Measurements from ENCODE around the gene WDR76.

The WDR76 gene

GRCh38 chr15:43908516-43909050, 81.8 kb downstream of the WDR76 start:
- DNase-seq (ENCODE audit: insufficient read length) (no peak), FAIRE-seq (no peak)
- TF ChIP-seq TAF1 (IDR thresholded peaks at IDR 0.05; ENCODE audit: borderline replicate concordance, low read depth, low read length) (no peak), POLR2AphosphoS5 (IDR thresholded peaks at IDR 0.05; ENCODE audit: low read depth, low read length) (no peak), POLR2A (IDR thresholded peaks at IDR 0.05; ENCODE audit: low read depth, low read length) (no peak)

GRCh38 chr15:43911235-43911781, 84.5 kb downstream of the WDR76 start:
- FAIRE-seq (no peak), DNase-seq (ENCODE audit: insufficient read length) (no peak)
- TF ChIP-seq POLR2AphosphoS5 (IDR thresholded peaks at IDR 0.05; ENCODE audit: low read depth, low read length) (no peak), TAF1 (IDR thresholded peaks at IDR 0.05; ENCODE audit: borderline replicate concordance, low read depth, low read length) (no peak), POLR2A (IDR thresholded peaks at IDR 0.05; ENCODE audit: low read depth, low read length) (no peak)

GRCh38 chr15:43912208-43912607, 85.4 kb downstream of the WDR76 start:
- no peak for FAIRE-seq
- TF ChIP-seq POLR2A (IDR thresholded peaks at IDR 0.05; ENCODE audit: low read depth, low read length) (no peak), POLR2AphosphoS5 (IDR thresholded peaks at IDR 0.05; ENCODE audit: low read depth, low read length) (no peak), TAF1 (IDR thresholded peaks at IDR 0.05; ENCODE audit: borderline replicate concordance, low read depth, low read length) (no peak)
- DNase-seq (ENCODE audit: insufficient read length), result no peak

GRCh38 chr15:43913026-43913780, 86.4 kb downstream of the WDR76 start:
- no peak for DNase-seq (ENCODE audit: insufficient read length)
- no peak for TF ChIP-seq TAF1 (IDR thresholded peaks at IDR 0.05; ENCODE audit: borderline replicate concordance, low read depth, low read length)
- no peak for TF ChIP-seq POLR2A (IDR thresholded peaks at IDR 0.05; ENCODE audit: low read depth, low read length)
- TF ChIP-seq POLR2AphosphoS5 (IDR thresholded peaks at IDR 0.05; ENCODE audit: low read depth, low read length), result no peak
- no peak for FAIRE-seq

- DNase-seq (ENCODE audit: insufficient read length), result no peak
- FAIRE-seq, result no peak
- TF ChIP-seq POLR2AphosphoS5 (IDR thresholded peaks at IDR 0.05; ENCODE audit: low read depth, low read length) (no peak), POLR2A (IDR thresholded peaks at IDR 0.05; ENCODE audit: low read depth, low read length) (no peak), TAF1 (IDR thresholded peaks at IDR 0.05; ENCODE audit: borderline replicate concordance, low read depth, low read length) (no peak)
Observed at GRCh38 chr15:43913941-43914340, 87.1 kb downstream of the WDR76 start.

- no peak for FAIRE-seq
- no peak for DNase-seq (ENCODE audit: insufficient read length)
- no peak for TF ChIP-seq POLR2A (IDR thresholded peaks at IDR 0.05; ENCODE audit: low read depth, low read length)
- no peak for TF ChIP-seq TAF1 (IDR thresholded peaks at IDR 0.05; ENCODE audit: borderline replicate concordance, low read depth, low read length)
- TF ChIP-seq POLR2AphosphoS5 (IDR thresholded peaks at IDR 0.05; ENCODE audit: low read depth, low read length), result no peak
Observed at GRCh38 chr15:43915631-43916325, 89.0 kb downstream of the WDR76 start.

GRCh38 chr15:43916326-43916660, 89.5 kb downstream of the WDR76 start:
- DNase-seq (ENCODE audit: insufficient read length), result no peak
- FAIRE-seq, result no peak
- no peak for TF ChIP-seq POLR2AphosphoS5 (IDR thresholded peaks at IDR 0.05; ENCODE audit: low read depth, low read length)
- TF ChIP-seq POLR2A (IDR thresholded peaks at IDR 0.05; ENCODE audit: low read depth, low read length), result no peak
- no peak for TF ChIP-seq TAF1 (IDR thresholded peaks at IDR 0.05; ENCODE audit: borderline replicate concordance, low read depth, low read length)
